H1 (cell line): ENCODE measurements around the gene KRT5.

ENCODE experiments used
- CTCF ChIP-seq, 3 experiments: IDR thresholded peaks; 1 replicate in 2 of 3; 2 replicates in 1 of 3; pipeline versions ENCODE4 v1.5.1 to v1.6.1; 2011; ENCODE audit warnings: low read length in 3 of 3, mild to moderate bottlenecking in 3 of 3, inconsistent platforms in 2 of 3, low read depth in 1 of 3, moderate library complexity in 1 of 3; ENCODE audit not compliant: insufficient read depth in 1 of 3; ENCODE audit errors: control extremely low read depth in 1 of 3
- EP300 ChIP-seq, 2 experiments: IDR thresholded peaks; 1 replicate in 1 of 2; 2 replicates in 1 of 2; pipeline ENCODE4 v1.6.1; 2011 to 2012; ENCODE audit warnings: low read depth in 2 of 2, low read length in 2 of 2, mild to moderate bottlenecking in 2 of 2, borderline replicate concordance in 1 of 2, inconsistent platforms in 1 of 2, moderate library complexity in 1 of 2
- EZH2 ChIP-seq: fragments of 200-600 bp; sonication (generic); IDR thresholded peaks from 2 replicates; pipeline ENCODE4 v1.7.1; 2012; ENCODE audit warnings: low read depth, mild to moderate bottlenecking, moderate library complexity, low read length, inconsistent platforms; ENCODE audit not compliant: severe bottlenecking
- HDAC6 ChIP-seq: IDR thresholded peaks from one replicate; pipeline ENCODE4 v1.7.1; 2012; ENCODE audit warnings: low read depth, mild to moderate bottlenecking, inconsistent platforms, low read length, moderate library complexity
- SRF ChIP-seq: IDR thresholded peaks from 2 replicates; pipeline ENCODE4 v1.6.1; 2011; ENCODE audit warnings: mild to moderate bottlenecking, low read depth, low read length, moderate library complexity
- TBP ChIP-seq: IDR thresholded peaks from 2 replicates; pipeline ENCODE4 v1.6.1; 2011; ENCODE audit warnings: low read depth, low read length, improper control_type of control experiment
- USF2 ChIP-seq: IDR thresholded peaks from 2 replicates; pipeline ENCODE4 v1.6.1; 2011; ENCODE audit warnings: low read length, improper control_type of control experiment

- TF ChIP-seq EZH2 (no peak), USF2 (no peak), EP300 (IDR thresholded peaks at IDR 0.05; ENCODE audit: borderline replicate concordance in 1 of 2, low read depth in 2 of 2, low read length in 2 of 2) (no peak), CTCF (IDR thresholded peaks at IDR 0.05; ENCODE audit: control extremely low read depth in 1 of 3, insufficient read depth in 1 of 3, low read depth in 1 of 3, low read length in 3 of 3) (no peak), SRF (no peak), TBP (no peak), HDAC6 (no peak)
Measured at GRCh38 chr12:52513736-52514135, 6.5 kb downstream of the KRT5 start.
